PC-9 (cell line): ENCODE measurements around the gene STOML3. TPM values are rescaled to one million over a fixed set of nuclear protein-coding genes. Genes with fewer than 3 reads are reported as not detected.

Experiments
- BruUV-seq: library from RNA; stranded (reverse); fragments of 400-500 nt; replicated peaks from 2 replicates; lab custom pipeline; 2021; lab: Mats Ljungman, UMichigan
- CTCF ChIA-PET: fragments of 300-600 bp; sonication (Branson Sonifier 250); formaldehyde crosslinking; loops from one replicate; lab custom pipeline; 2022; ENCODE audit warnings: antibody characterized with exemption; lab: Charles Lee
- POLR2A ChIA-PET: fragments of 300-600 bp; sonication (Branson Sonifier 250); formaldehyde crosslinking; loops from one replicate; lab custom pipeline; 2022; ENCODE audit warnings: antibody characterized with exemption; ENCODE audit not compliant: unreplicated experiment; lab: Charles Lee
- DNase-seq, 2 experiments: peaks; one replicate each; pipeline versions ENCODE4 v3.0.0 to v3.0.0-alpha.2; 2015 to 2022; ENCODE audit warnings: mixed read lengths in 1 of 2
- H2AFZ ChIP-seq: fragments of 200-600 bp; sonication (generic); 2 replicates; pipeline ENCODE4 v1.8.1; 2017; ENCODE audit warnings: antibody characterized with exemption
- H3F3A ChIP-seq: fragments of 200-600 bp; sonication (generic); 2 replicates; pipeline ENCODE4 v1.8.1; 2017; ENCODE audit warnings: antibody characterized with exemption, mild to moderate bottlenecking, low read depth; ENCODE audit not compliant: insufficient read depth
- H3K27ac ChIP-seq: fragments of 200-600 bp; sonication (generic); 2 replicates; pipeline ENCODE4 v1.6.1; 2016; ENCODE audit warnings: mixed run types
- H3K27me3 ChIP-seq: fragments of 200-600 bp; sonication (generic); 2 replicates; pipeline ENCODE4 v1.6.1; 2016; ENCODE audit warnings: low read depth, mixed run types; ENCODE audit not compliant: insufficient read depth
- H3K36me3 ChIP-seq: fragments of 200-600 bp; sonication (generic); 2 replicates; pipeline ENCODE4 v1.6.1; 2016; ENCODE audit warnings: low read depth, mixed run types
- H3K4me1 ChIP-seq: fragments of 200-600 bp; sonication (generic); replicated peaks from 2 replicates; pipeline ENCODE4 v1.6.1; 2016; ENCODE audit warnings: mixed run types; ENCODE audit not compliant: insufficient read depth
- H3K4me2 ChIP-seq: fragments of 200-600 bp; sonication (generic); 2 replicates; pipeline ENCODE4 v1.6.1; 2017; ENCODE audit warnings: mixed run types
- H3K4me3 ChIP-seq: fragments of 200-600 bp; sonication (generic); 2 replicates; pipeline ENCODE4 v1.6.1; 2016; ENCODE audit warnings: mixed run types
- H3K79me2 ChIP-seq: fragments of 200-600 bp; sonication (generic); 2 replicates; pipeline ENCODE4 v1.6.1; 2017; ENCODE audit warnings: low read depth, mixed run types
- H3K9me2 ChIP-seq: fragments of 200-600 bp; sonication (generic); 2 replicates; pipeline ENCODE4 v1.8.1; 2017; ENCODE audit warnings: mild to moderate bottlenecking; ENCODE audit not compliant: insufficient read depth
- H3K9me3 ChIP-seq: fragments of 200-600 bp; sonication (generic); 2 replicates; pipeline ENCODE4 v1.8.1; 2016; ENCODE audit warnings: low read depth; ENCODE audit not compliant: insufficient read depth
- H4K20me1 ChIP-seq: fragments of 200-600 bp; sonication (generic); 2 replicates; pipeline ENCODE4 v1.8.1; 2017; ENCODE audit not compliant: insufficient read depth
- EZH2 ChIP-seq: fragments of 200-600 bp; sonication (generic); IDR thresholded peaks from 2 replicates; pipeline ENCODE4 v1.8.0; 2017; ENCODE audit warnings: antibody characterized with exemption, low read depth
- intact Hi-C: fragments of 100-400 bp; cut with micrococcal nuclease; formaldehyde crosslinking; loops from one replicate; pipeline ENCODE4 v1.10.0; 2022; ENCODE audit not compliant: unreplicated experiment
- total RNA-seq: library from RNA; stranded (reverse); gene quantifications from 2 replicates; pipeline ENCODE4 v1.2.3, GENCODE V29; 2021
- TF ChIP-seq, protein P1 (sequence below): fragments of 200-600 bp; sonication (generic); conservative IDR thresholded peaks from 2 replicates; pipeline ENCODE4 v1.6.1; 2017; ENCODE audit warnings: mixed run types, antibody characterized with exemption, mild to moderate bottlenecking, moderate library complexity

STOML3 gene
- total RNA-seq, 1 experiment from 2014 or later: not detected

DNA sequence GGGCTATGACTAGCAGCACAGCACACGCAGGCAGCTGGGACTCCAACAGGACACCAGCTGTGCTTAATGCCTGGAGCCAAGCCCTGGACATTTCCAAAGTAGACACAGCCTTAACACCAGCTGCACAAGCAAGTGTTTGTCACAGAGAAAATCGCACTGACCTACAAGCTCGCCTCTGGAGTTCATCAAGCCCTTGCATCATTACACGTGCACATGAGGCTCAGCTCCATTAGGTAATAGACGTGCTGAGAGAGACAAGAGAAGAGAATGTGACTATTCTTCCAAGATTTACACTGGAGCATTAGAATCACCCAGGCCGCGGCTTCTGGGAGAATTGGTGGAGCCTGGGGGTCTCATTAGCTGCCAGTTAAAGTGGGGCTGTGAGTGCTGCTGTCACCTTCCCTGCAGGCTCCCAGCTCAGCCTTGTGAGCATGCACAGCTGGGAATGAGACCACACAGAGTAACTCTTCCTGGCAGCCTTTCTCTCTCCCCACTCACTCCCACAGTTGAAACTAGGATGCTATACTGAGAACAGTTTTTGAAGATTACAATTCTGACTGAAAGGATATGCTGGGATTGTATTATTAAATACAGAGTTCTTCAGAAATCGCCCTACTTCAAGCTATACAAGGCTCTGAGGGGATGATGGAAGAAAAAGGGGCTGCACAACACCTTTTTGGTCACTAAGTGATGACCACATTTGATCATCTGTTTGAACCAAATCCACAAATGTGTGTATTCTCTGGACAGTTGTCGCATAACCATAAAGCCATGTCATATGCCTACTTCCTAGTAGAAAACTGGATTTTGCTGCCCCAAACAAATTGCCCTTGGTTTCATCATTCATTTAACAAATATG, 10.5 kb downstream of the STOML3 start:
- DNase-seq: no peak
- Histone ChIP-seq H2AFZ (peak overlapping the region; percentile 29; the same call in 1 of the 2 replicates), H4K20me1 (no peaks in the 10 kb centered on the region), H3K27me3 (no peaks in the 10 kb centered on the region), H3K79me2 (no peaks in the 10 kb centered on the region), H3K4me2 (no peak overlapping the region), H3F3A (no peaks in the 10 kb centered on the region), H3K36me3 (no peaks in the 10 kb centered on the region), H3K27ac (no peak overlapping the region), H3K4me1 (no peaks in the 10 kb centered on the region), H3K9me3 (no peaks in the 10 kb centered on the region), H3K9me2 (no peaks in the 10 kb centered on the region), H3K4me3 (no peak overlapping the region)
- no TSS peak for BruUV-seq
- ChIA-PET POLR2A (no interaction called here), CTCF (no interaction called here)
- intact Hi-C loops: no loop called here
- no peak for TF ChIP-seq EZH2

DNA sequence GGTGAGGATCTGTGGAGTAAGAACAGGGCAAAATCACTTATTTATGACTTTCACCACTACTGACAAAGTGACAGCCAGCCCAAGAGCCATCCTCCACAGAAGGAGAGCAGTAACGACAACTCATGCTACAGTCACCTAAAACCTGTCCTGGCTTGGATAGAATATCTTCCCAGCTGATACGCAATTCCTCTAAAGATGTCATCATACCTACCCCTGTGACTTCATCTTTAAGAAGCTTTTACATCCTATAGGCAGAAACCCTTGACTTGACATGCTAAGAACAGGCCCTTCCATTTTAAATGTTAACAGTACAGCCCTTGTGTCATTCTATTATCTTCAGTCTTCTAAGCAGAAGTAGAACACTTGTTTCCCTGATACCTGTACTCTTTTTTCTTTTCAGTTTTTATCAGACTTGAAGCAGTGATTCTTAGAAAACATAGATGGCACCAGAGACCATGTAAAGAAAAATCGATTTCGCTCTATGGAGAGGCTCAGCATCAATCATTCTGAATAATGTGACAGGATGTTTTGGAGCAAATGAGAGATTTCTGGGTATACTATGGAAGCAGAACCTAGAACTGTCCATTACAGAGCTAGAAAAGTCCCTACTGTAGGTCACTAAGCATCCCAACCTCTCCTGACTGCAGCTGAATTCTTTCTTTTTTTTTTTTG, 20.1 kb downstream of the STOML3 start:
- Histone ChIP-seq H3K79me2 (no peaks in the 10 kb centered on the region), H3K27ac (no peak overlapping the region), H3K4me1 (no peaks in the 10 kb centered on the region), H3K4me3 (no peak overlapping the region), H3K9me2 (no peaks in the 10 kb centered on the region), H3K9me3 (no peaks in the 10 kb centered on the region), H3K27me3 (no peaks in the 10 kb centered on the region), H3K4me2 (no peak overlapping the region), H2AFZ (no peak overlapping the region), H3F3A (no peaks in the 10 kb centered on the region), H4K20me1 (no peaks in the 10 kb centered on the region), H3K36me3 (no peaks in the 10 kb centered on the region)
- TF ChIP-seq, protein P1, sequence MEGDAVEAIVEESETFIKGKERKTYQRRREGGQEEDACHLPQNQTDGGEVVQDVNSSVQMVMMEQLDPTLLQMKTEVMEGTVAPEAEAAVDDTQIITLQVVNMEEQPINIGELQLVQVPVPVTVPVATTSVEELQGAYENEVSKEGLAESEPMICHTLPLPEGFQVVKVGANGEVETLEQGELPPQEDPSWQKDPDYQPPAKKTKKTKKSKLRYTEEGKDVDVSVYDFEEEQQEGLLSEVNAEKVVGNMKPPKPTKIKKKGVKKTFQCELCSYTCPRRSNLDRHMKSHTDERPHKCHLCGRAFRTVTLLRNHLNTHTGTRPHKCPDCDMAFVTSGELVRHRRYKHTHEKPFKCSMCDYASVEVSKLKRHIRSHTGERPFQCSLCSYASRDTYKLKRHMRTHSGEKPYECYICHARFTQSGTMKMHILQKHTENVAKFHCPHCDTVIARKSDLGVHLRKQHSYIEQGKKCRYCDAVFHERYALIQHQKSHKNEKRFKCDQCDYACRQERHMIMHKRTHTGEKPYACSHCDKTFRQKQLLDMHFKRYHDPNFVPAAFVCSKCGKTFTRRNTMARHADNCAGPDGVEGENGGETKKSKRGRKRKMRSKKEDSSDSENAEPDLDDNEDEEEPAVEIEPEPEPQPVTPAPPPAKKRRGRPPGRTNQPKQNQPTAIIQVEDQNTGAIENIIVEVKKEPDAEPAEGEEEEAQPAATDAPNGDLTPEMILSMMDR: peak; percentile 36
- no peak for TF ChIP-seq EZH2
- no peak for DNase-seq
- no TSS peak for BruUV-seq
- ChIA-PET CTCF (no interaction called here), POLR2A (interaction anchor here (0.5 kb wide), 1 partner anchor 1997 kb away, joined by 26 read pairs; no protein-coding TSS in a partner anchor)
- intact Hi-C loops: no loop called here

DNA sequence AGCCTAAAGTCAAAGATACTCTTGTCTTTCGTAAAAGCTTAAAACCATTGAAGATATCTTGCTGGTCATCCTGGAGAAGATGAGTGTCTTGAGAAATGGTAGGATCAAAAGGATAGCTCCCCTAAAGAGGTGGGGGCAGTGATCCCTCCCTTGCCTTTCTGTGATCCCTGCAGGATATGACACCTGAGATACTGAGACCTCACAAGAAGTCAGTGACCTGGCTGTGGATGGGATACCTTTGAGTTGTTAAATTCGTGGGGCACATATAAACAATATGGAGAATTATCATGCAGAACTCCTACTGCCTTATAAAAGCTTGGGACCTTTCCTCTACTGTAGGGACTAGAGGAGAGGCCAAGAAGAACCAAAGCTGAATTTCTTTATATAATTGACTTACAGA, 21.4 kb downstream of the STOML3 start:
- no peaks in the 10 kb centered on the region for H3K4me1 ChIP-seq
- H3K9me3 ChIP-seq: no peaks in the 10 kb centered on the region
- H3K36me3 ChIP-seq: no peaks in the 10 kb centered on the region
- no peak for DNase-seq
- TF ChIP-seq, protein P1: no peak
- TF ChIP-seq EZH2: no peak
- POLR2A ChIA-PET: interaction anchor here (0.5 kb wide), 1 partner anchor 713 kb away, joined by 4 read pairs; no protein-coding TSS in a partner anchor
- H2AFZ ChIP-seq: no peak overlapping the region
- no peaks in the 10 kb centered on the region for H3K27me3 ChIP-seq
- no peaks in the 10 kb centered on the region for H3K9me2 ChIP-seq
- CTCF ChIA-PET: no interaction called here
- no peak overlapping the region for H3K27ac ChIP-seq
- no peak overlapping the region for H3K4me3 ChIP-seq
- H3F3A ChIP-seq: no peaks in the 10 kb centered on the region
- intact Hi-C loops: no loop called here
- H4K20me1 ChIP-seq: no peaks in the 10 kb centered on the region
- no peak overlapping the region for H3K4me2 ChIP-seq
- no peaks in the 10 kb centered on the region for H3K79me2 ChIP-seq
- no TSS peak for BruUV-seq
